Subcutaneous abdominal adipose tissue (tissue), 5 donors: ENCODE results near the gene ZIM2.

Experiments
- H3K27ac ChIP-seq: one replicate; pipeline ENCODE4 v1.7.0; 2013; ENCODE audit warnings: low read depth, mild to moderate bottlenecking, inconsistent platforms, low read length, moderate library complexity
- H3K27me3 ChIP-seq, 5 donors: one replicate each; pipeline ENCODE4 v1.7.0; 2013; ENCODE audit warnings: low read length in 5 of 5, inconsistent platforms in 1 of 5; ENCODE audit not compliant: control insufficient read depth in 5 of 5, insufficient read depth in 4 of 5
- H3K36me3 ChIP-seq, 5 donors: one replicate each; pipeline ENCODE4 v1.7.0; 2013; ENCODE audit warnings: low read length in 5 of 5; ENCODE audit not compliant: control insufficient read depth in 5 of 5, insufficient read depth in 5 of 5
- H3K4me1 ChIP-seq, 5 donors: one replicate each; pipeline ENCODE4 v1.7.0; 2013; ENCODE audit warnings: low read length in 5 of 5, mild to moderate bottlenecking in 3 of 5, moderate library complexity in 1 of 5; ENCODE audit not compliant: control insufficient read depth in 5 of 5, insufficient read depth in 5 of 5
- H3K4me3 ChIP-seq, 5 donors: one replicate each; pipeline ENCODE4 v1.7.0; 2013; ENCODE audit warnings: low read length in 5 of 5, low read depth in 1 of 5
- H3K9ac ChIP-seq, 5 donors: one replicate each; pipeline ENCODE4 v1.7.0; 2013; ENCODE audit warnings: low read length in 5 of 5, mild to moderate bottlenecking in 4 of 5, moderate library complexity in 3 of 5
- H3K9me3 ChIP-seq, 5 donors: one replicate each; pipeline ENCODE4 v1.7.0; 2013; ENCODE audit warnings: low read length in 5 of 5; ENCODE audit not compliant: control insufficient read depth in 5 of 5
- donor health status: healthy.
- donor health status: healthy.
- donor health status: healthy.
- donor health status: healthy.
- donor health status: healthy.

Gene ZIM2

GRCh38 chr19:56814656-56815055 is 25.9 kb downstream of the ZIM2 start:
- H3K9me3 ChIP-seq = peaks cover 0 to 5% (median 0%) of the 10 kb centered on the region in 5 donors
- no peak overlapping the region for H3K4me3 ChIP-seq
- H3K36me3 ChIP-seq = peaks cover 3 to 25% (median 13%) of the 10 kb centered on the region in 5 donors
- no peak overlapping the region for H3K9ac ChIP-seq
- no peaks in the 10 kb centered on the region for H3K4me1 ChIP-seq
- H3K27me3 ChIP-seq = no peaks in the 10 kb centered on the region
- H3K27ac ChIP-seq = no peak overlapping the region

- Histone ChIP-seq H3K36me3 (peaks cover 3 to 20% (median 12%) of the 10 kb centered on the region in 5 donors), H3K4me3 (no peak overlapping the region), H3K27me3 (no peaks in the 10 kb centered on the region), H3K9me3 (peaks cover 0 to 5% (median 0%) of the 10 kb centered on the region in 5 donors), H3K9ac (no peak overlapping the region), H3K27ac (no peak overlapping the region), H3K4me1 (no peaks in the 10 kb centered on the region)
Measured at GRCh38 chr19:56813531-56813930, 27.0 kb downstream of the ZIM2 start.

GRCh38 chr19:56811480-56811879 is 29.0 kb downstream of the ZIM2 start:
- H3K27ac ChIP-seq = no peak overlapping the region
- no peaks in the 10 kb centered on the region for H3K4me1 ChIP-seq
- H3K9me3 ChIP-seq = peaks cover 2 to 10% (median 3%) of the 10 kb centered on the region in 5 donors
- H3K9ac ChIP-seq = no peak overlapping the region
- no peaks in the 10 kb centered on the region for H3K27me3 ChIP-seq
- peaks cover 0 to 8% (median 0%) of the 10 kb centered on the region in 5 donors for H3K36me3 ChIP-seq
- H3K4me3 ChIP-seq = no peak overlapping the region

GRCh38 chr19:56810260-56810659 is 30.3 kb downstream of the ZIM2 start:
- Histone ChIP-seq H3K9me3 (peaks cover 7 to 20% (median 13%) of the 10 kb centered on the region in 5 donors), H3K36me3 (peaks cover 0 to 8% (median 0%) of the 10 kb centered on the region in 5 donors), H3K4me1 (no peaks in the 10 kb centered on the region), H3K27me3 (no peaks in the 10 kb centered on the region), H3K9ac (no peak overlapping the region), H3K27ac (no peak overlapping the region), H3K4me3 (no peak overlapping the region)

GRCh38 chr19:56808717-56809392 is 31.7 kb downstream of the ZIM2 start:
- no peaks in the 10 kb centered on the region for H3K4me1 ChIP-seq
- H3K4me3 ChIP-seq = no peak overlapping the region
- no peak overlapping the region for H3K9ac ChIP-seq
- H3K36me3 ChIP-seq = peaks cover 0 to 8% (median 0%) of the 10 kb centered on the region in 5 donors
- peaks cover 7 to 22% (median 20%) of the 10 kb centered on the region in 5 donors for H3K9me3 ChIP-seq
- H3K27me3 ChIP-seq = no peaks in the 10 kb centered on the region
- H3K27ac ChIP-seq = no peak overlapping the region

- Histone ChIP-seq H3K4me1 (no peaks in the 10 kb centered on the region), H3K4me3 (peak overlapping the region in 1 of 5 donors; percentile 36), H3K9ac (no peak overlapping the region), H3K36me3 (peaks cover 0 to 5% (median 0%) of the 10 kb centered on the region in 5 donors), H3K27ac (no peak overlapping the region), H3K27me3 (no peaks in the 10 kb centered on the region), H3K9me3 (peaks cover 7 to 44% (median 31%) of the 10 kb centered on the region in 5 donors)
Measured at GRCh38 chr19:56806639-56807038, 33.9 kb downstream of the ZIM2 start.

- Histone ChIP-seq H3K36me3 (no peaks in the 10 kb centered on the region), H3K27ac (no peak overlapping the region), H3K27me3 (no peaks in the 10 kb centered on the region), H3K4me1 (no peaks in the 10 kb centered on the region), H3K4me3 (no peak overlapping the region), H3K9me3 (no peaks in the 10 kb centered on the region), H3K9ac (no peak overlapping the region)
Measured at GRCh38 chr19:56778351-56778750, 62.2 kb downstream of the ZIM2 start.

GRCh38 chr19:56769650-56770049 is 70.9 kb downstream of the ZIM2 start:
- Histone ChIP-seq H3K9me3 (peaks cover 0 to 11% (median 2%) of the 10 kb centered on the region in 5 donors), H3K4me1 (peaks cover 0 to 11% (median 11%) of the 10 kb centered on the region in 5 donors), H3K27ac (no peak overlapping the region), H3K27me3 (no peaks in the 10 kb centered on the region), H3K9ac (no peak overlapping the region), H3K36me3 (no peaks in the 10 kb centered on the region), H3K4me3 (no peak overlapping the region)

- Histone ChIP-seq H3K36me3 (no peaks in the 10 kb centered on the region), H3K27ac (no peak overlapping the region), H3K9me3 (peaks cover 0 to 14% (median 6%) of the 10 kb centered on the region in 5 donors), H3K9ac (peak overlapping the region in 3 of 5 donors; percentile 8 to 81 (median 48)), H3K4me3 (peak overlapping the region; percentile 82 to 98 (median 88)), H3K27me3 (no peaks in the 10 kb centered on the region), H3K4me1 (peaks cover 0 to 11% (median 11%) of the 10 kb centered on the region in 5 donors)
Measured at GRCh38 chr19:56765137-56765536, 75.4 kb downstream of the ZIM2 start.

GRCh38 chr19:56764196-56764695 is 76.3 kb downstream of the ZIM2 start:
- no peak overlapping the region for H3K9ac ChIP-seq
- peaks cover 0 to 21% (median 9%) of the 10 kb centered on the region in 5 donors for H3K9me3 ChIP-seq
- no peaks in the 10 kb centered on the region for H3K36me3 ChIP-seq
- peak overlapping the region in 2 of 5 donors; percentile 82 to 92 for H3K4me3 ChIP-seq
- no peaks in the 10 kb centered on the region for H3K27me3 ChIP-seq
- peaks cover 0 to 11% (median 11%) of the 10 kb centered on the region in 5 donors for H3K4me1 ChIP-seq
- H3K27ac ChIP-seq = no peak overlapping the region
